NOMO-1 treated with DMSO at 0.1 percent for 48 hours (cell line): ENCODE results near the gene MAD1L1.
"Not testable (repeated sequence)": the region's sequence is repeated elsewhere in the genome, so short reads cannot be mapped to it uniquely, and the experiment has no call there.

Experiments
- DNase-seq: peaks from one replicate; lab custom pipeline; 2025; ENCODE audit not compliant: unreplicated experiment; lab: John Stamatoyannopoulos, UW

Gene MAD1L1

DNA sequence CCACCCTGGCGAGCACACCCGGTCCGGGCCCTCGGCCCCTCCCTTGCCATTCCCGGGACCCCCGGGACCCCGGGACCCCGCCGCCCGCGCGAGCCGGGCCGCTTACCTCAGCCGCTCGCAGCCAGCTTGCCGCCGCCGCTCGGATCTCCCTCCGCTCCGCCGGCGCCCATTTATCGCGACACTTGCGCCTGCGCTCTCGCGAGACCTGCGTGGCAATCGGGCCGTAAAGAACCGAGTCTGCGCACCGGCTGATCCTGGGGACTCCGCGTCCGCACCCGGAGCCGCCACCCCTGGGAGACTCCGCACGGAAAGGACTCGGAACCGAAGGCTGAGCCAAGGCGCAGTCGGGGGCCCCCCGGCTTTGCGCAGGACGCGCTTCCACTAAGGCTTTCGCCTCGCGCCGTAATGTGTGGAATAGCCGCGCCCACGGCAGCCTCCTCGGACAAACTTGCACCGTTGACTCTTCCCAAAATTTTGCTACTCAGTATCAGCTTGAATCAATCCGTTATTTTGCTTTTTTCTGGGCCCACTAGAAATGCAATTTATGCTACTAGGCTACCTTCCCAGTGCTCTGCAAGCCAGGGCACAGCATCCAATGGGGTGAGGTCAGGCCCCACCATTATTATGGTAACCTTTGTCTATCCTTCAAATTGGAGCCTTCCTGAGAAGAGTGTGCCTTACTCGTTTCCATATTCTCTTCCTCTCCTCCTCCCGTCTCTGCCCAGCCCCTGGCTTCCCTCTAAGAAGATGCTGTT is at the start of gene MAD1L1:
TSS of gene MAD1L1 (minus strand) at position 180 of the 755 bp plus-strand sequence. CDS start 2,812 bp downstream, outside the sequence.
- DNase-seq: peak; percentile 74

DNA sequence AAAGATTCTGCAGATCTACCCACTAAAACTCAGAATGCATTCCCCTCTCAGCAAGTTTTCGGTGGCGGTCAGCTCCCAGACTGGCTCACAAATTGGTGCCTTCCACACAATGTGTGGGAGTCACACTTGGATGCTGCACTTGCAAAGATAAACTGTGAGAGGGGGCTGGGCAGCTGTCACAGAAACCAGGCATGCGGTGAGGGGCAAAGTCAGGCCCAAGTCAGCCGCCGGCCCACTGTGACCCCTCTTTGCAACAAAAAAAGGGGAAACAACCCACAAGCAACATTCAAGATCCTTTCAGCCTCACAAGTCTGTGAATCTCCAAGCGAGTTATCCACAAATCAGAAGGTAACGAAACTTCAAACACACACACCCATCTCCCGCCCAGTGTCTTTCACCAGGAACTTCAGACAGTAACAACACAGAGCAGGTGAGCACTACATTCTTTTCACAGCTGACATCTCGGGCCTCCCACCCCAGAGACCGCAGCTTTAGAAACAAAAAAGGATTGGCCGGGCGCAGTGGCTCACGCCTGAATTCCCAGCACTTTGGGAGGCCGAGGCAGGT is 49.5 kb upstream of the MAD1L1 start:
- no peak for DNase-seq

DNA sequence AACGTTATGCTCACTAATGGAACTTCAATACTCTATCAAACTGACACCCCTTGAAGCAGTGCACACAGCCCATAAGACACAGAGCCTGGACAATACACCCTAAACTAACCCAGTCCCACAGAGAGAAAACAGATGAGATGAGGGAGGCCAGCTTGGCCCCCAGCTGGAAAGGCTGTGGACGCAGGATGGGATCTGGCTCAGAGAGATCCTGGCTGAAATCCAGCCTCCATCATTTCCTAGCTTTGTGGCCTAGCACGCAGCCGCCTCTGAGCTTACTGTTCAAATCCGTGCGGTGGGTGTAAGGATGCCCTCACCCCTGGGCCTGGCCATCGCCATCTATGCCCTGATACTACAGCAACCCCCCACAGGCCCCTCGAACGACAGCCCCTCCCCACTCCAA is 48.8 kb upstream of the MAD1L1 start:
- no peak for DNase-seq

DNA sequence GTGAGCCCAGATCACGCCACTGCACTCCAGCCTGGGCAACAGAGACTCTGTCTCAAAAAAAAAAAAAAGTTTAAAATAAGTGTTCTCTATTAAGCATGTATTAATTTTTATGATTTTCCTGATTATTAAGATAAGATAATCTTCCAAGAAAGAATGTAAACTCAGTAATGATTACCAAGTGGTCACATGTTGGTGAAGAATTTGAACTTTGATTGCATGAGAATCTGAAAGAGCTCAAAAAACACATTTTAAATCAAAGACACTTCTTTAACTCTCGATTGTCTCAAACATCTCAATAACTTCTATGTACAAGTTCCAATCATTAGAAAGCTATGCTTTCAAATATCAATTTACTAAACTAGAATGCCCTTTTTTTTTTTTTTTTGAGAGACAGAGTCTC is 47.7 kb upstream of the MAD1L1 start:
- no peak for DNase-seq

- no peak for DNase-seq
Measured at GRCh38 chr7:2279896-2280295, 47.2 kb upstream of the MAD1L1 start.

DNA sequence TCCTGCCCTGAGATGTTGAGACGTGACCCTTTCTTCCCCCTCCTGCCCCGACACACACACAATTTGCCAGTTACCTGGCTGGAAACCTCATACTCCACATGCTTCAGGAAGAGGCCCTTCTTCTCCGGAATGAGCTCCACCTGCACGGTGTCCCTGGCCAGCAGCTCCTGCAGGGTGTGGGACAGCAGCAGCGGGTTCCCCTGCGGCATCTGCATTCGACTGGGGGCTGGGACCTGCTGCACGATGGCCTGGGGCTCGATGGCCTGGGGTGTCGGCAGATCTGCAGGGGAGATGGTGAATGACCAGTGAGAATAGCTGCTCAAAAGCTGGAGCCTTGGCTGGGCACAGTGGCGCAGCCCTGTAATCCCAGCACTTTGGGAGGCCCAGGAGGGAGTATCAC is 45.3 kb upstream of the MAD1L1 start:
- no peak for DNase-seq

DNA sequence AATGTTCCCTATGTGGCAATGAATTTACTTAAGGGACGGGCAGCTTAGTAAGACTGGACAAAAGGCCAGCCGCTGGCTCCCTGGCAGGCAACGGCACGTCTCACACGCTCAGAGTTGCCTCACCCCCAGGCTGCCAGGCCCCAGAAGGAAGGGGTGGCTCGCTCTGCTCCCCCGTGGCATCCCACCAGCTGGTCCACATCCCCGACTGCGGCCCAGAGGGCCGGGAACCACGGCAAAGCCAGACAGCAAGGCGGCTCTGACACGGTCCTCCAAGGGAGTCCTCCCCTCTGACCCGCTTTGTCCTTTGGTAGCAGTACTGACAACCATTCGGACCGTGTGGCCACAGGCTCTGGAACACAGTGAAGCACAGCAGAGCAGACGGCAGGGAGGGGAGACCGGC is 43.4 kb upstream of the MAD1L1 start:
- DNase-seq: no peak

DNA sequence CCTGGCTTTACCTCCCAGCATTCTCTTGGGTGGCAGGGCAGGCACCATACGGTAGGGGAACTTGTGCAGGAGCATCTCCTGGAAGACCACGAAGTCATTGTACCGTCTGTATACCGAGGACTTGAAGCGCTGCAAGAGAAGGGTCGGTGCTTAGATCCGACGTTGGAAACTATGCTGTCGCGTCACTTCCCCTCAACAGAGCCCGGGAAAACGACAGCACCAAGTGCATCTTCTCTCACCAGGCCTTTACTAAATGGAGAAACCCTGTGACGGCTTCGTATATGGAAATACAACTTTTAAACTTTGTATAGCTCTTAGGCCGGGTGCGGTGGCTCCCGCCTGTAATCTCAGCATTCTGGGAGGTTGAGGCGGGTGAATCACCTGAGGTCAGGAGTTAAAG is 42.4 kb upstream of the MAD1L1 start:
- no peak for DNase-seq

- DNase-seq: no peak
Measured at GRCh38 chr7:2274666-2275065, 41.9 kb upstream of the MAD1L1 start.

GRCh38 chr7:2273866-2274265 is 41.1 kb upstream of the MAD1L1 start:
- DNase-seq: no peak

- no peak for DNase-seq
Measured at GRCh38 chr7:2272031-2272430, 39.3 kb upstream of the MAD1L1 start.

GRCh38 chr7:2271273-2272026 is 38.7 kb upstream of the MAD1L1 start:
- no peak for DNase-seq

- no peak for DNase-seq
Measured at GRCh38 chr7:2270495-2270894, 37.8 kb upstream of the MAD1L1 start.

DNA sequence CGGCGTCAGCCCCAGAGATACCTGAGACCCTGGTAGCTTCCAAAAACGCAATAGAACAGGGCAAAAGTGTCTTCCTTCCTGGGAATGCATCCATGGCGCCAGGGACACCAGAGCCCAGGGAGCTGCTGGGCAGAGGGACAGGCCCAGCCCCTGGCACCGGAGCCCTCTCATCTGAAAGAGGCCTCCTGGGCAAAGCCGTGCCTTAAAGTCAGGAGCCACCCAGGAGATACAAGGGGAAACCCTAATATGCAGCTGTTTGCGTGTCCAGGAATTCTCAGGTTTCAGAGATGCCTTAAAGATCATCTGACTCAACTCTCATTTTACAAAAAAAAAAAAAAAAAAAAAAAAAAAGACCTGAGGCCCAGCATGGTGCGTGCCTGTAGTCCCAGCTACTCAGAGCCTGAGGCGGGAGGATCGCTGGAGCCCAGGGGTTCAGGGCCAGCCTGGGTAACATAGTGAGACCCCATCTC is 37.3 kb upstream of the MAD1L1 start:
- DNase-seq: no peak

DNA sequence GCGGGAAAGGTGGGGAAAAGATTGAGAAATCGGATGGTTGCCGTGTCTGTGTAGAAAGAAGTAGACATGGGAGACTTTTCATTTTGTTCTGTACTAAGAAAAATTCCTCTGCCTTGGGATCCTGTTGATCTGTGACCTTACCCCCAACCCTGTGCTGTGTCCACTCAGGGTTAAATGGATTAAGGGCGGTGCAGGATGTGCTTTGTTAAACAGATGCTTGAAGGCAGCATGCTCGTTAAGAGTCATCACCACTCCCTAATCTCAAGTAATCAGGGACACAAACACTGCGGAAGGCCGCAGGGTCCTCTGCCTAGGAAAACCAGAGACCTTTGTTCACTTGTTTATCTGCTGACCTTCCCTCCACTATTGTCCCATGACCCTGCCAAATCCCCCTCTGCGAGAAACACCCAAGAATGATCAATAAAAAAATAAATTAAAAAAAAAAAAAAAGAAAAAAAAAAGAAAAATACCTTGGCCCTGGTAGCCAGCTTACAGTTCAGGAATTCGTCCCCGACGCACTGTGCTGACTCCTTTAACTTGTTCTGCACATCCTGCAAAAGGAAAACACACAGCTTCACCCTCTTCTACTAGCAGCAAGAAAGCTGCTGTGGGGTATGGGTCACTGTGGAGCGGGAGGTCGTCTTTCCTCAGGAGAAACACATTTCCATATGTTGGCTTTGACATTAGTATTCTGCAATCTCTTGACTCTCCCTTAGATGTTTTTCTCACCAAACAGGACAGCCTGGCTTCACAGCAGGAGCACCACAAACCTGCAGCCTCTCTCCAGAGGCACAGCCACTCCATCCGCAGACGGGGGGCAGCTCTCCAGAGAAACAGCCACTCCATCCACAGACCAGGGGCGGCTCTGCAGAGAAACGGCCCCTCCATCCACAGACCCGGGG is 36.6 kb upstream of the MAD1L1 start:
- DNase-seq: not testable (repeated sequence)

GRCh38 chr7:2266911-2267310 is 34.2 kb upstream of the MAD1L1 start:
- no peak for DNase-seq

- DNase-seq: no peak
Measured at GRCh38 chr7:2264158-2264557, 31.4 kb upstream of the MAD1L1 start.

DNA sequence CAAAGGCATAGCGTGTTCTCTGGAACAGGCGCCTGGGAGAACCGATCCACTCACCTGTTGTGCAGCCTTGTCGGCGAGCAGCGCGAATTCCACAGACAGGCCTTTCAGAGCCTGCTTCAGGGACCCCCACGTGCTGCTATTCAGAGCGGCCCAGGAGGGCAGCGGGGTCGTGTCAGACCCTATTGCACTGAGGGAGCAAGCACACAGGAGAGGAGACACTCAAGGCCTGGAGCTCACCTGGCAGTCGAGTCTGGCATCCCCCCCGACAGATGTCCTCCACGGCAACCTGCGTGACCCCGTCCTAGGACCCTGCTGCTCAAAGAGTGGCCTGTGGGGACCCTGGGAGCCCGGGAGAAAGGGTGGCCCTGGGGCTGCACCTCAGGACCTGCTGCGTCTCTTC is 30.4 kb upstream of the MAD1L1 start:
- DNase-seq: no peak

- DNase-seq: peak; percentile 62
Measured at GRCh38 chr7:2261611-2262010, 28.9 kb upstream of the MAD1L1 start.

GRCh38 chr7:2260820-2261219 is 28.1 kb upstream of the MAD1L1 start:
- DNase-seq: no peak

GRCh38 chr7:2259480-2259879 is 26.7 kb upstream of the MAD1L1 start:
- no peak for DNase-seq
